RWPE2 (cell line): ENCODE results near the gene EP400.

ENCODE experiments used
- ATAC-seq: fragments of 200-7000 bp; cut with Tn5 transposase; 3 replicates; pipeline ENCODE4 v1.9.1; 2021; ENCODE audit warnings: low read depth
- DNase-seq: peaks from one replicate; pipeline ENCODE4 v3.0.0-alpha.2; 2020; ENCODE audit warnings: low spot score
- H3K27ac ChIP-seq: fragments of 450-650 bp; 2 replicates; pipeline ENCODE4 v1.5.1; 2017; ENCODE audit warnings: mild to moderate bottlenecking; ENCODE audit not compliant: poor library complexity, severe bottlenecking
- H3K27me3 ChIP-seq: fragments of 250-450 bp; sonication (Bioruptor Pico); 2 replicates; pipeline ENCODE4 v1.5.1; 2021; ENCODE audit warnings: mild to moderate bottlenecking, moderate library complexity; ENCODE audit not compliant: insufficient read depth, poor library complexity, severe bottlenecking
- H3K36me3 ChIP-seq: fragments of 250-450 bp; sonication (Bioruptor Pico); 2 replicates; pipeline ENCODE4 v1.5.1; 2020; ENCODE audit warnings: low read depth, mild to moderate bottlenecking, moderate library complexity
- H3K4me1 ChIP-seq: fragments of 250-450 bp; sonication (Bioruptor Pico); 2 replicates; pipeline ENCODE4 v1.5.1; 2021; ENCODE audit warnings: mild to moderate bottlenecking, moderate library complexity; ENCODE audit not compliant: insufficient read depth, poor library complexity, severe bottlenecking
- H3K4me3 ChIP-seq: fragments of 250-450 bp; sonication (Bioruptor Pico); 2 replicates; pipeline ENCODE4 v1.5.1; 2021; ENCODE audit warnings: mild to moderate bottlenecking, moderate library complexity; ENCODE audit not compliant: severe bottlenecking
- H3K9me3 ChIP-seq: fragments of 250-450 bp; sonication (Bioruptor Pico); 2 replicates; pipeline ENCODE4 v1.5.1; 2021; ENCODE audit warnings: mild to moderate bottlenecking, moderate library complexity; ENCODE audit not compliant: severe bottlenecking
- TF ChIP-seq, protein P1 (sequence below): fragments of 450-650 bp; IDR thresholded peaks from one replicate; pipeline ENCODE4 v1.5.1; 2017; ENCODE audit warnings: mild to moderate bottlenecking, moderate library complexity; ENCODE audit not compliant: poor library complexity, severe bottlenecking

EP400 gene

DNA sequence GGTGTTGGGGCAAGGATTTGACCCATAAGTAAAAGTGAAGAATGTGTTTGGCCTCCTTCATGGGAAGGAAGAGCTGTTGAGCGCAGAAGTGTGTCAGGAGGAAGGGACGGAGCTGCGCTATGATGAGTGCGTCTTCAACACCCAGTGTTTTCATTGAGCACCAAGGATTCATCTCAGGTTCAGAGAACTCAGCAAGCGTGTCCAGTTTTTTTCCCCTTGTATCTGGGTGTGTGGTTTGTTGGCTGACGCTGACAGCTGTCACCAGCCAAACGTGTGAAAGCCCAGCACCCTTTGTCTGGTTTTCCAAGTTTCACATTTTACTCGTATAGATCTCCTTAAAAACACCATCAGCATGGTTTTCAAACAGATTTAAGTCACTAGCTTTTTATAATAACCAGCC is 12.3 kb downstream of the EP400 start:
- ATAC-seq (no peak), DNase-seq (no peak)
- TF ChIP-seq, protein P1, sequence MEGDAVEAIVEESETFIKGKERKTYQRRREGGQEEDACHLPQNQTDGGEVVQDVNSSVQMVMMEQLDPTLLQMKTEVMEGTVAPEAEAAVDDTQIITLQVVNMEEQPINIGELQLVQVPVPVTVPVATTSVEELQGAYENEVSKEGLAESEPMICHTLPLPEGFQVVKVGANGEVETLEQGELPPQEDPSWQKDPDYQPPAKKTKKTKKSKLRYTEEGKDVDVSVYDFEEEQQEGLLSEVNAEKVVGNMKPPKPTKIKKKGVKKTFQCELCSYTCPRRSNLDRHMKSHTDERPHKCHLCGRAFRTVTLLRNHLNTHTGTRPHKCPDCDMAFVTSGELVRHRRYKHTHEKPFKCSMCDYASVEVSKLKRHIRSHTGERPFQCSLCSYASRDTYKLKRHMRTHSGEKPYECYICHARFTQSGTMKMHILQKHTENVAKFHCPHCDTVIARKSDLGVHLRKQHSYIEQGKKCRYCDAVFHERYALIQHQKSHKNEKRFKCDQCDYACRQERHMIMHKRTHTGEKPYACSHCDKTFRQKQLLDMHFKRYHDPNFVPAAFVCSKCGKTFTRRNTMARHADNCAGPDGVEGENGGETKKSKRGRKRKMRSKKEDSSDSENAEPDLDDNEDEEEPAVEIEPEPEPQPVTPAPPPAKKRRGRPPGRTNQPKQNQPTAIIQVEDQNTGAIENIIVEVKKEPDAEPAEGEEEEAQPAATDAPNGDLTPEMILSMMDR = no peak
- H3K27ac ChIP-seq = no peak overlapping the region
- H3K27me3 ChIP-seq = no peaks in the 10 kb centered on the region
- no peaks in the 10 kb centered on the region for H3K9me3 ChIP-seq
- H3K4me1 ChIP-seq = no peaks in the 10 kb centered on the region
- H3K36me3 ChIP-seq = peaks cover 18% of the 10 kb centered on the region
- H3K4me3 ChIP-seq = no peak overlapping the region

DNA sequence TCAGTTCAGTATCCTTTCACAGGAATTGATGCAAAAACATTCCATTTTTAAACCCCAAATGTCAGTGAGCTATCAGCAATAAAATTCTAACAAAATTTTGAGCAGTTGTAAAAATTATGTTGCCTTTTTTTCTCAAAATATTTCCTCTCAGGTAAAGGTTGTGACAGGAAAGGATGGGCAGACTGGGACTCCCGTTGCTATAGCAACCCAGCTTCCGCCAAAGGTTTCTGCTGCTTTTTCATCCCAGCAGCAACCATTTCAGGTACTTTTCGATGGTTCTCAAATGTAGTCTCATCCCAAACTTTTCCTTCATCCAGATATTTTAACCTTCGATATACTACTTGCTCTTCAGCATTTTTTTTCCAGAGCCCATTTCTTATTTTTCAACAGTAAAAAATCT is 13.6 kb downstream of the EP400 start:
- H3K27ac ChIP-seq = no peak overlapping the region
- H3K4me1 ChIP-seq = no peaks in the 10 kb centered on the region
- H3K36me3 ChIP-seq = peaks cover 18% of the 10 kb centered on the region
- H3K27me3 ChIP-seq = no peaks in the 10 kb centered on the region
- H3K4me3 ChIP-seq = no peak overlapping the region
- TF ChIP-seq, protein P1 = no peak
- ATAC-seq (no peak), DNase-seq (no peak)
- H3K9me3 ChIP-seq = no peaks in the 10 kb centered on the region

DNA sequence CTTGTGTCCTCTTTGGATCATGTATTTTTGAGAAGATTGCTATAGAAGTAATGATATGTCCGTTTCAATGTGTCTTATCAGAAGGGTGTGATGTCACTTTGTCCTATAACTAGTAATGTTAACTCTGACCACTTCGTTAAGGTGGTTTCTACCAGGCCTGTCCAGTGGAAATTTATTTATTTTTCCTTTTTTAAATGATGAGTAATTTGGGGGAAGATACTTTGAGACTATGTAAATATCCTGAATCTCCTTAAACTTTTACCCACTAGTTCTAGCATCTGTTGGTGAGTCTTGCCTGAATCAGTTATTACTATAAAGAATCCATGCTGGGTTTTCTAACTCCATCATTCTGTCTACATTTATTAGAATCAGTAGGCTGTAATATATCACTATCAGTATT is 15.3 kb downstream of the EP400 start:
- H3K36me3 ChIP-seq = peaks cover 18% of the 10 kb centered on the region
- no peak for ATAC-seq
- no peaks in the 10 kb centered on the region for H3K4me1 ChIP-seq
- H3K27me3 ChIP-seq = no peaks in the 10 kb centered on the region
- no peak overlapping the region for H3K4me3 ChIP-seq
- no peak for DNase-seq
- H3K9me3 ChIP-seq = no peaks in the 10 kb centered on the region
- TF ChIP-seq, protein P1 = no peak
- no peak overlapping the region for H3K27ac ChIP-seq

DNA sequence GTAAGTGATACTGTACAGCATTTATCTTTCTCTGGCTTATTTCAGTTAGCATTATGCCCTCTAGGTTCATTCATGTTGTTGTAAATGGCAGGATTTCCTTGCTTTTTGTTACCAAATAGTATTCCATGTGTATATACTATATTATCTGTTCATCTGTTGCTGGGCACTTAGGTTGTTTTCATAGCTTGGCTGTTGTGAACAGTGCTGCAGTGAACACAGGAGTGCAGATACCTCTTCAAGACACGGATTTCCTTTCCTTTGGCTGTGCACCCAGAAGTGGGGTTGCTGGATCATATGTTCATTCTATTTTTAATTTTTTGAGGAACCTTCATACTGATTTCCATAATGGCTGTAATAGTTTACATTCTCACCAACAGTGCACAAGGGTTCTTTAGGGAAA is 21.5 kb downstream of the EP400 start:
- TF ChIP-seq, protein P1 = no peak
- H3K4me3 ChIP-seq = no peak overlapping the region
- no peak for ATAC-seq
- no peaks in the 10 kb centered on the region for H3K27me3 ChIP-seq
- no peaks in the 10 kb centered on the region for H3K4me1 ChIP-seq
- no peak for DNase-seq
- no peak overlapping the region for H3K27ac ChIP-seq
- no peaks in the 10 kb centered on the region for H3K36me3 ChIP-seq
- no peaks in the 10 kb centered on the region for H3K9me3 ChIP-seq

DNA sequence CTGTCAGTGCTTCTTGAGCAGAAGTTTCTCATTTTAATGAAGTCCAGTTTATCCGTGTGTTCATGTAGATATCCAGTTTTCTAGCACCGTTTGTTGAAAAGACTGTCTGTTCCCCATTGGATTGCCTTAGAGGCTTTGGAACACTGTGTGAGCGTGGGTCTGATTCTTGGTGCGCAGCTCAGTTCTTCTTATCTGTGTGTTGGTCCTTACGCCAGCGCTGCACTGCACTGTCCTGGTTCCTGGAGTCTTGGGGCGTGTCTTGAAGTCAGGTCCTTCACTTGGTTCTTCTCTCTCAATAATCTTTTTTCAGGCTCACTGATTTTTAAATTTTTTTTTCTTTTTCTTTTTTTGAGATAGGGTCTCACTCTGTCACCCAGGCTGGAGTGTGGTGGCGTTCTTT is 25.5 kb downstream of the EP400 start:
- TF ChIP-seq, protein P1 = no peak
- H3K36me3 ChIP-seq = peaks cover 11% of the 10 kb centered on the region
- ATAC-seq (no peak), DNase-seq (no peak)
- no peaks in the 10 kb centered on the region for H3K9me3 ChIP-seq
- no peaks in the 10 kb centered on the region for H3K27me3 ChIP-seq
- H3K27ac ChIP-seq = no peak overlapping the region
- H3K4me1 ChIP-seq = no peaks in the 10 kb centered on the region
- no peak overlapping the region for H3K4me3 ChIP-seq
